Measurements from ENCODE around the gene ATP2A1. TPM values are rescaled to one million over a fixed set of nuclear protein-coding genes. Genes with fewer than 3 reads are reported as not detected.
"Not testable (repeated sequence)": the region's sequence is repeated elsewhere in the genome, so short reads cannot be mapped to it uniquely, and the experiment has no call there.

ATP2A1 gene
- total RNA-seq, 1 experiment from 2014 or later, result 0.14 TPM

DNA sequence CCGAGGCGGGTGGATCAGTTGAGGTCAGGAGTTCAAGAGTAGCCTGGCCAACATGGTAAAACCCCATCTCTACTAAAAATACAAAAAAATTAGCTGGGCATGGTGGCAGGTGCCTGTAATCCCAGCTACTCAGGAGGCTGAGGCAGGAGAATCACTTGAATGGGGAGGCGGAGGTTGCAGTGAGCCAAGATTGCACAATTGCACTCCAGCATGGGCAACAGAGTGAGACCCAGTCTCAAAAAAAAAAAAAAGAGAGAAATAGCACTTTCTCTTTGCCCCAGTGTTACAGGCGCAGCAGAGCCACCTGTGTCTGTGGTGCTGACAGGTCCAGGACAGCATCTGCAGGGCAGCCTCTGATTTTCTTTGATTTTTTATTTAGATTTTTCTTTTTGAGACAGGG lies 3.3 kb downstream of the ATP2A1 start:
- not testable (repeated sequence) for DNase-seq (ENCODE audit: low spot score)

DNA sequence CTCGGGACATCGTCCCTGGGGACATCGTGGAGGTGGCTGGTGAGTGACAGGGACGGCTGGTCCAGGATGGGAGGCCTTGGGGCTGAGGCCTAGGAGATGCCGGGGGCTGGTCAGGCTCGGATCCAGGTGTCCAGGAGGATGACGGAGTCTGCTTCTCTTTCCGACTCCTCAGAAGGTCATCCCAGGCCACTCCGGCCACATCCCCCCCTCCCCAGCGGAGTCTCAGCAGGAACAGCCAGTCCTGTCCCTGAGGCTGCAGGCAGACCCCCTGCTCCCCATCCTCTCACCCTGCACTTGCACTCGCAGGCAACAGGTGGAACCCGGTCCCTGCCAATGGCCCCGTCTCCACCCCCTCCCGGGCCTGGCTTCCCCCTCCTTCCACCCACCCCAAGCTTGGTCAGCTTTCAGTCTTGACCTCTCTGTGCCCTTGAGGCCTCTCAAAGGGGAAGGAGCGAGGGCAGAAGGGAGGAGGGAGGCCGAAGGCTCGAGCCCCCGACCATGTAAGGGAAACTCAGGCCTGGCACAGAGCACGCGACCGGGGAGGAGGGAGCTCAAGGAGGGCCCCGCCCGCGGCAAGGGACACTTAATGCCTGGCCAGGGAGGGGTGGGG lies 4.4 kb downstream of the ATP2A1 start:
- DNase-seq (ENCODE audit: low spot score), result no peak

DNA sequence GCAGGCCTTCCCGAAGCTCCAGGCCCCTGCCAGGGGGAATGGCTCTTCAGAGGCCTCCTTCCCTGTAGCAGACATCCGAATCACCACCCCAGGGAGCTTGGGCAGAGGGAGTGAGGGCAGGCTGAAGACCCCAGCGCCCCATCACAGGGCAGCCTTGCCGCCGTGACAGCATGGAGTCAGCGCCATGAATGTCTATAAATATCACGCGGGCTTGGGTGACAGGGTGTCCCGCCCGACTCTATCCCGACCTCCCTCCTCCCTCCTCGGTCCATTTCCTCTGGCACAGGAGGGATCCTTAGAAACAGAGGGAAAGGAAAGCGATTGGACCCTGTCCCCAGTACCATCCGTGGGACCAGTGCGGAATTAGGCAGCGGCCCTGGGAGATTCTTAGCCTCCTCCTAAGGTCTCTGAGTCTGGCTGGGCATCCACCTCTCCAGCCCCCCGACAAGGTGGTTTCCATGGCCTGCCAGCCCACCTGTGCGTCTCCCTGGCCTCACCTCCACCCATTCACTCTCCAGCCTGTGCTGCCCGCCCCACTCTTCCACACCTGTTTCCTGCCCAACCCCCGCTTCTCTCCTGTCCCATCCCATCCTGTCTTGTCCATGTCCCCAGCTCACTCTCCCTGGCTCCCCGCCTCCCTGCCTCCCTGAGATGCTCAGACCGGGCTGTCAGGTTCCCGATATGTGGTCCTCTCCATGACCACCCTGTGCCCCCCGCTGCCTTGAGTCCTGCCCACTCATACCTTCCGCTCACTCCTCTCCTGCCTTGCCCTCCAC lies 5.1 kb downstream of the ATP2A1 start:
- no peak for DNase-seq (ENCODE audit: low spot score)

DNA sequence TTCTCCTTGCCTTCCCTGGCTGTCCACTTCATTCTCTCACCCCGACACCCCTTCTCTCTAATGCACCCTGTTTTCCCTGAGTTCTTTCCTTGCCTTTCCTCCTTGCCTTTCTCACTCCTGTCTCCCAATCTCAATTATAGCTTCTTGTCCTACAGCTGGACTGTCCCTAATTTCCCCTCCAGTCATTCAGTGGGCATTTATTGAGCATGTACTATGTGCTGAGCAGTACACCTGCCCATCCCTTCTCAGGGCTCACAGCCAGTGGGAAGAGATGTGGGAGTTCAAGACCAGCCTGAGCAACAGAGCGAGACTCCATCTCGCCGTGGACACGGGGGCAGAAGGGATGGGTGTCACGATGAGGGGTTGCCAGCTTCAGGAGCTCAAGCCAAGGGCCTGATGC lies 5.8 kb downstream of the ATP2A1 start:
- DNase-seq (ENCODE audit: low spot score), result no peak

DNA sequence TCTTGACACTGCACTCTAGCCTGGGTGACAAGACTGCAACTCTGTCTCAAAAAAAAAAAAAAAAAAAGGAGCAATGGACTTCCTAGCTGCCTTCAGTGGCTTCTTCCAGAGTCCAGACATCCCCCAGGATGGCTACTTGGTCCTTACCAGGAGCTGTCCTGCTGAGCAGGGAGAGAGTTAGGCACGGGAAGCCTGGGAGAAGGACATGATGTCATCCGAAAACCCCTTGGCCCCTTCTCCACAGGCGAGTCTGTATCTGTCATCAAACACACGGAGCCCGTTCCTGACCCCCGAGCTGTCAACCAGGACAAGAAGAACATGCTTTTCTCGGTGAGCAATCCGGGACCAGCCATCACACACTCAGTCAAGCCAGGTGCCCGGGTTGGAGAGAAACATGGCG lies 8.7 kb downstream of the ATP2A1 start:
- DNase-seq (ENCODE audit: low spot score), result no peak

DNA sequence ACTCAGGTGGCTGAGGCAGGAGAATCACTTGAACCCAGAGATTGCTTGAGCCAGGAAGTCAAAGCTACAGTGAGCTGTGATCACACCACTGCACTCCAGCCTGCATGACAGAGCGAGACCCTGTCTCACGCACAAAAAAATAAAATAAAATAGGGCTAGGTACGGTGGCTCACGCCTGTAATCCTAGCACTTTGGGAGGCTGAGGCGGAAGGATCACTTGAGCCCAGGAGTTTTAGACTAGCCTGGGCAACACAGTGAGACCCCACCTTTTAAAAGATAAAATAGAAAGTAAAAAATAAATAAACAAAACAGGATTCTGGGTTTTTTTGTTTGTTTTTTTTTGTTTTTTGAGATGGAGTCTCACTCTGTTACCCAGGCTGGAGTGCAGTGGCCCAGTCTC lies 12.1 kb downstream of the ATP2A1 start:
- not testable (repeated sequence) for DNase-seq (ENCODE audit: low spot score)

DNA sequence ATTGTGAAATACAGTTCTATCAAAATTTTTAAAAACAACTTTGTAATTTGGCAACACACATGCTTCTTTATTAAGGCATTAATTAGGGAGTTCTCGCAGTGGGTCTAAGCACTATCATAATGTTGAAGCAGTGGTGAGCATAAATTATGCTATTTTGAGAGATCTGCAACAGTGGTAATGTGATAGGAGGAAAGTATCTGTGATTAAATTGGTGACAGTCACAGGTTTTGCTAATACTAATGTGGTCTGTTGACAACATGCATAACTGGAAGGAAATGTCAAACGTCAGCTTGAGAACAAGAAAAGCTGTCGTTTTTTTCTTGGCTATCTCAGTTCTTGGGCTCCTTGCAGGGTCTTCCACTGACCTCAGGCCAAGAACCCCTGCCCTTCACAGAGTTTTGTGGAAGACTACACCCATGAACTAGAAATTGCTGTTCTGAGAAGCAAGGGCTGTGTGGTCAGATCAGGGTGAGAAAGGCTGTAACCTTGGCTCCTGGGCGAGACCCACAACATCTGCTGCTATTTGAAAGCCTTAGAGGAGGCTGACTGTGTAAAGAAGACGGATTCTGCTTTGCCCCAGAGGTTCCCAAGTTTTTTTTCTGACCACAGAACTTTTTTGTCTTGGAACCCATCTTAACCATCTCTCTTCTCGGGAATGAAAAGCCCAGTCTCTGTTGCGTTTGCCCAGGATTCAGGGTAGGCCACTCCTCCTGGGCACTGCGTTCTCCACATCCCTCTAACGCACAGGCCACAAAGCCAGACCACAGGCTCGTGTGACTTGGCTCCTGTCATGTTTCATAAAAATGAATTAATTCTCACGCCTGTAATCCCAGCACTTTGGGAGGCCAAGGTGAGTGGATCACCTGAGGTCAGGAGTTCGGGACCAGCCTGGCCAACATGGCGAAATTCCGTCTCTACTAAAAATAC lies 13.9 kb downstream of the ATP2A1 start:
- DNase-seq (ENCODE audit: low spot score), result no peak

DNA sequence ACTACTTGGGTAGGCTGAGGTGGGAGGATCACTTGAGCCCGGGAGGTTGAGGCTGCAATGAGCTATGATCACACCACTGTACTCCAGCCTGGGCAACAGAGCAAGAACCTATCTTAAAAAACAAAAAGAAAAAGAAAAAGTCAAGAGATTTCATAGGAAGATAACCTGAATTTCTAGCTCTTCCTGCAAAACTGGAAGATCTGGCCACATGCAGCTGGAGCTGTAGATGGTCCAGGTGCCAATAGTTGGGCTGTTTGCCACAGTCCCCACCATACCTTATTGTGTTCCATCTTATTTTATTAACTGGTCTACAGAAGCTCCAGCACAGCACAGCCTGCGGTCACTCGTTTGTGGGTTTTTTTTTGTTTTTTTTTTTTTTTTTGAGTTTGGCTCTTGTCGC lies 15.0 kb downstream of the ATP2A1 start:
- no peak for DNase-seq (ENCODE audit: low spot score)

DNA sequence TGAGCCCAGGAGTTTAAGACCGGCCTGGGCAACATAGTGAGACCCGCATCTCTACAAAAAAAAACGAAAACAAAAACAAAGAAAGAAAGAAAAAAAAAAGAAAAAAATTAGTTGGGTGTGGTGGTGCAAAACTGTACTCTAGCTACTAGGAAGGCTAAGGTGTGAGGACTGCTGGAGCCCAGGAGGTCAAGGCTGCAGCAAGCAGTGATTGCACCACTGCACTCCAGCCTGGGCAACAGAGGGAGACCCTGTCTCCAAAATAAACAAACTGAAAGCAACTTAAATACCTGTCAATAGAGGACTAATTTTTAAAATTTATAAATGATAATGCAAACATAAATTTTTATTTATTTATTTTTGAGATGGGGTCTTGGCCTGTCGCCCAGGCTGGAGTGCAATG lies 17.3 kb downstream of the ATP2A1 start:
- no peak for DNase-seq (ENCODE audit: low spot score)

DNA sequence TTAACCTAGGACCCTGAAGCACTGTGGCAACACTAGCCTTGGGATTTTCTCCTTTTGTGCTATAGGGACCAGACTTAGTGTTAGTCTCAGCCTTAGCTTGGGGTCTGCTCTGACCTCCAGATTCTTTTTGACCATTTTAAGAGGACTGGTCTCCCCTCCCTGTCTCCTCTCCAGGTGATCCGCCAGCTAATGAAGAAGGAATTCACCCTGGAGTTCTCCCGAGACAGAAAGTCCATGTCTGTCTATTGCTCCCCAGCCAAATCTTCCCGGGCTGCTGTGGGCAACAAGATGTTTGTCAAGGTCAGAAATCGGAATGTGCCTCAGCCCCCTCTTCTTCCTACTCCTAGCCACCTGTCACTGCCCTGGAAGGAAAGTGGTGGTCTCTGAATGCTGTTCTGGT lies 19.5 kb downstream of the ATP2A1 start:
- DNase-seq (ENCODE audit: low spot score), result peak; percentile 18

DNA sequence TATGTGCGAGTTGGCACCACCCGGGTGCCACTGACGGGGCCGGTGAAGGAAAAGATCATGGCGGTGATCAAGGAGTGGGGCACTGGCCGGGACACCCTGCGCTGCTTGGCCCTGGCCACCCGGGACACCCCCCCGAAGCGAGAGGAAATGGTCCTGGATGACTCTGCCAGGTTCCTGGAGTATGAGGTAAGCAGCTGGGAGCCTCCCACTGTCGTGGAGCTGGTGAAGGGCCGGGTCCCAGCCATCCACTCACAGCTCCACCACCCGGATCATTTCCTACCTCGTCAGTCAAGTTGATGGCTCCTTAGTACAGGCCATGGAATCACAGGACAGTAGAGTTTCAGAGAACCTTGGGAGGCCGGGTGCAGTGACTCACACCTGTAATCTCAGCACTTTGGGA lies 20.0 kb downstream of the ATP2A1 start:
- DNase-seq (ENCODE audit: low spot score), result peak; percentile 67

DNA sequence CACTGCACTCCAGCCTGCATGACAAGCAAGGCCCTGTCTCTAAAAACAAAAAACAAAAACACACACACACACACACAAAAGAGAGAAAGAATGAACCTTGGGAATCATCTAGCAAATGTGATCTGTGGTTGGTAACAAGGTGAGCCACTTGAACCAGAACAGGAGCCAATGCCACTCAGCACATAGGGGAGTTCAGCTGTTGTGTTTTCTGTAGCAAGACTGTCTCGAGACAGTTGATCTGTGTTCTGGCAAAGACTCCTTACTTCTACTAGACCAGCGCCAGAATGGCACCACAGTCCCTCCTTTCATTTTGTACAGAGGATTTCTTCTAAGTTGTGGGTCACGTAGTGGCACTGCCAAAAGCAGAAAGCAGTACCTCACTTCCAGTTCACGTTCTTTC lies 20.7 kb downstream of the ATP2A1 start:
- no peak for DNase-seq (ENCODE audit: low spot score)

DNA sequence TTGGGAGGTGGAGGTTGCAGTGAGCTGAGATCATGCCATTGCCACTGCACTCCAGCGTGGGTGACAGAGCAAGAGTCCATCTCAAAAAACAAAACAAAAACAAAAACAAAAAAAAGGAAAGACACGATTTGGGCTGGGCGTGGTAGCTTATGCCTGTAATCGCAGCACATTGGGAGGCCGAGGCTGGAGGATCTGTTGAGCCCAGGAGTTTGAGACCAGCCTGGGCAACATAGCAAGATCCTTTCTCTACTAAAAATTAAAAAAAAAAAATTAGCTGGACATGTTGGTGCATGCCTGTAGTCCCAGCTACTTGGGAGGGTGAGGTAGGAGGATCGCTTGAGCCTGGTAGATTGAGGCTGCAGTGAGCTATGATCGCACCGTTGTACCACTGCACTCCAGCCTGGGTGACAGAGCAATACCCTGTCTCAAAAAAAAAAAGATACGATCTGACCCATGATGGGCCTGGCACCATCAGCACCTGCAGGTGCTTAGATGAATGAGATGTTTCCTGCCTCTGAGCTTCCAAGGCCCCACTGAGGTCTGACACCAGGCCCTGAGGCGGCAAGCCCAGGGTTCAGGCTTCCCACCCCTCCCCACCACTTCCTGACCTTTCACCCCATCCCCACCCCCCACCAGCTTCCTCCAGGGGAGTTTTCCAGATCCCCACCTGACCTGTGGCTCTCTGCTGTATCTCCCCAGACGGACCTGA lies 21.7 kb downstream of the ATP2A1 start:
- no peak for DNase-seq (ENCODE audit: low spot score)

DNA sequence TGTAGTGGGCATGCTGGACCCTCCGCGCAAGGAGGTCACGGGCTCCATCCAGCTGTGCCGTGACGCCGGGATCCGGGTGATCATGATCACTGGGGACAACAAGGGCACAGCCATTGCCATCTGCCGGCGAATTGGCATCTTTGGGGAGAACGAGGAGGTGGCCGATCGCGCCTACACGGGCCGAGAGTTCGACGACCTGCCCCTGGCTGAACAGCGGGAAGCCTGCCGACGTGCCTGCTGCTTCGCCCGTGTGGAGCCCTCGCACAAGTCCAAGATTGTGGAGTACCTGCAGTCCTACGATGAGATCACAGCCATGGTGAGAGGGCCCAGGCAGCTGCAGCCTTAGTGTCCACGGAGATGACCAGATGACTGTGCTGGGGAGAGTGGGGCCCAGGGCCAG lies 22.3 kb downstream of the ATP2A1 start:
- no peak for DNase-seq (ENCODE audit: low spot score)

DNA sequence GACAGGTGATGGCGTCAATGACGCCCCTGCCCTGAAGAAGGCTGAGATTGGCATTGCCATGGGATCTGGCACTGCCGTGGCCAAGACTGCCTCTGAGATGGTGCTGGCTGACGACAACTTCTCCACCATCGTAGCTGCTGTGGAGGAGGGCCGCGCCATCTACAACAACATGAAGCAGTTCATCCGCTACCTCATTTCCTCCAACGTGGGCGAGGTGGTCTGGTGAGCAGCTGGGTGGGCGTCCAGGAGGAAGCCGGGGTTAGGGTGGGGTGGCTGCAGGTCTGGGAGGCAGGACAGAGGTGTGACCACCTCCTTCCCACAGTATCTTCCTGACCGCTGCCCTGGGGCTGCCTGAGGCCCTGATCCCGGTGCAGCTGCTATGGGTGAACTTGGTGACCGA lies 23.6 kb downstream of the ATP2A1 start:
- DNase-seq (ENCODE audit: low spot score), result no peak

DNA sequence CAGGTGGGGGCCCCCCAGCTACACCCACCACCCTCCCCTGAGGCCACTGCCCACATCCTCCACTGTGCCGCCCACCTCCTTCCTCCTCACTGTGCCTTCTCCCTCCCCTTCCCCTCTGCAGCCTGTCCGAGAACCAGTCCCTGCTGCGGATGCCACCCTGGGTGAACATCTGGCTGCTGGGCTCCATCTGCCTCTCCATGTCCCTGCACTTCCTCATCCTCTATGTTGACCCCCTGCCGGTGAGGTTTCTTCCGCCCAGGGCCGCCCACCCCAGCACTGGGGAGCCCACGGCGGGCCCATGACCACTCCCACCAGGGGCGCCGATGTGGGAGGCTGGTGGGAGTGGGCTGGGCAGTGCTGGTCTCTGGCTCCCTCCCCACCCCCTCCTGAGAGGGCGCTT lies 24.6 kb downstream of the ATP2A1 start:
- DNase-seq (ENCODE audit: low spot score), result no peak

DNA sequence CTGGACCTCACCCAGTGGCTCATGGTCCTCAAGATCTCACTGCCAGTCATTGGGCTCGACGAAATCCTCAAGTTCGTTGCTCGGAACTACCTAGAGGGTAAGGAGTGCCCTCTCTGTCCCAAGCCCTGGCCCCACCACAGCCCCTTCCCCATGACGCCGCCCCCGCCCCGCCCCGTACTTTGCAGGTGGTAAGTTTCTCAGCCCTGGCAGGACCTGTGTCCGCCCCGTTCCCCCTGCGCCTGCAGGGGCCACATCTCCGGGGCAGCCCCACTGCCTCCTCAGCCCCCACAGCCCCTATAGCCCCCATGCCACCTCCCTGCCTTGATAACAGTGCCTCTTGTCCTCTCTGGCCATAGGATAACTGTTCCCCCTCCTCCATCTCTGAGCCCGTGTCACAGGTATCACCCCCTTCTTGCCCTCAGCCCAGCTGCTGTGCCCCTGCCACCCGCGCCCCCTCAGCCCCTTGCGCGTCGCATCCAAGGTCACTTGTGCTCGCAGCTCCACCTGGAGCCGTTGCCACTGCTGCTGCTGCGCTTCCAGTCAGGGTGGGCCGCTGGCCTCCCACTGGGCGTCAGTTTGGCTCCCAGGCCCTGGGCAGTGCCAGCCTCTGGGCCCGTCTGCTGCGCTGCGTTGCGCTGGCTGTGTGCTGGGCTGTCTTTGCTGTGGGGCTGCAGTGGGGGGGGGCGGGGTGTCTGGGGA lies 25.2 kb downstream of the ATP2A1 start:
- DNase-seq (ENCODE audit: low spot score), result no peak

DNA sequence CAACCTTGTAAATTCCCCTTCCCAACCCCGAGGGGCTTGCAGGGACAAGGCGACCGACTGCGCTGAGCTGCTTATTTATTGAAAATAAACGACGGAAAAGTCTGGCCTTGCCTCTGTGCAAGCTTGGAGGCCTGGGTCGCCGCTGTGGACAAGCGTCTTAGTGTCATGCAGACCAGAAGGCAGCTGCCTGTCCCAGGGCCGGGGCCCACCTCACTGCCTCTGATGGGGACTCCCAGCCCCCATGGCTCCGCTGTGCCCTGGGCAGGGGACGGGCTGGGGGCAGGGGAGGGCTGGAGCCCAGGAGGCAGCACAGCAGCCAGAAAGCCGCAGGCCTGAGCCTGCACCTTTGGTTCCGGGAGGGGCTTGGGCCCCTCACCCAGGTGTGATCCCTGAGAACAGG lies 26.1 kb downstream of the ATP2A1 start:
- DNase-seq (ENCODE audit: low spot score), result no peak

DNA sequence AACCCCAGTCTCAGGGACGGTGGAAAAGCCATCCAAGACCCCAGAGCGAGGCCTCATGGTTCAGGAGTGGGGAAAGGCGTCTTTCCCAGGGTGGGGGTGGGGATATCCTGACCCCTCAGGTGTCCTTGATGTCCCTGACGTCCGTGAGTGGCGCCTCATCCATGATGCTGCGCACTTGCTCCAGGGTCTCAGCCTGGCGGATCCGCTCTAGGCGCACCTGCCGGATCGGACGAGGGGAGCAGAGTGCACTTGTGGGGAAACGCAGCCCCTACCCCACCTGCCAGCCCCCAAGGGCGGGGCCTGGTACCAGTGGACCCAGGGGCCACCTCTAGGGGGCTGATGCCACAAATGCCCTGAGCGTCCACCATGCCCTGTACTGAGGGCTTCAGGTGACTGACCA lies 26.5 kb downstream of the ATP2A1 start:
- DNase-seq (ENCODE audit: low spot score), result no peak

DNA sequence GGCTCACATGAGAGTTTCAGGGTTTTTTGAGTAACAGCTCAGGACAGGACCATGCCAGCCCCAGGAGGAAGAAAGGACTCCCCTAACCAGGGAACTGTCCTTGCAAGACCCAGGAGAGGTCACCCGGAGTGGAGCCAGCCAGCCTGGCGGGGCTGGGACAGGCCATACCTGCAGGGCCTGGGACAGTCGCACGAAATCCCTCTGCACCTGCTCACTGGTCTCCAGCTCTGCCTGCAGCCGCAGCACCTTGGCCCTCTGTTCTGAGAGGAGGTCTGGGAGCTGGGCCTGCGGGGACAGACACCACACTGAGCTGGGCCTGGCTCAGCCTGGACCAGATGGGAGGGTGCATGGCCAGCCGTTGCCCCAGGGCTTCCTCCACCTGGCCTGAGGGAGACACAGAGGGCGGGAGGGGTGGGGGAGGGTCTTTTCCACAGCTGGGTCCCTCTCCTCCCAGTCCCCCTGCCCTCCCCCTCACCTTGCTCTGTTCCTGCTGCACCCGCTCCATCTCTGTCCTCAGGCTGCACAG lies 27.0 kb downstream of the ATP2A1 start:
- no peak for DNase-seq (ENCODE audit: low spot score)

DNA sequence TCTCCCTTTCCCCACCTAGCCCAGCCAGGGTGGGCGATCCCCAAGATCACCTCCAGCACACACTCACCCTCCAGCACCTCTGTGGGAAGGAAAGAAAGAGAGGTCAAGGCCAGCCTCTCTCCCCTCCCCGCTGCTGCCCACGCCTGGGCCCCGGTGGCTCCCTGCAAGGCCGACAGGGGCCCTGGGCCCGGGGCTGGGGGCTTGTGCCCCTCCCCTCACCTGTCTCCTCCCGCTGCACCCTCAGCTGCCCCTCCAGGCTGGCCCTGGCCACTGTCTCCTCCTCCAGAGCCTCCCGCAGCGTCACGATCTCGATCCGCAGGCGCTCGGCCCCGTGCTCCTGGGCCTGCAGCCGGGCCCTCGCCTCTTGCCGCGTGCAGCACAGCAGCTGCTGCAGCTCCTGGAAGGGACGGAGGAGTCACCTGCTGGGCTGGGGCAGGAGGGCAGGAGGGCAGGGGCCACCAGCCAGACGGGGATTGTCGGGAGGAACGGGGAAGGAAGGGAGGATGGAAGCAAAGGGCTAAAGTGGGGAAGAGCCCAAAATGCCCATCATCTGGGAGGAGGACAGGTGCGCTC lies 27.6 kb downstream of the ATP2A1 start:
- DNase-seq (ENCODE audit: low spot score), result no peak

Measured in A172 (cell line).